Activated CD4-positive, alpha-beta T cell treated with anti-CD3 and anti-CD28 coated beads for 4 hours (primary cell): ENCODE measurements around the gene METTL26.

Experiments
- DNase-seq, 2 donors: peaks; one replicate each; pipeline ENCODE4 v3.0.0-alpha.2; 2020

Gene METTL26

GRCh38 chr16:658679-659571 lies 22.8 kb upstream of the METTL26 start:
- no peak for DNase-seq

- DNase-seq, result no peak
Observed at GRCh38 chr16:657487-657886, 21.4 kb upstream of the METTL26 start.

GRCh38 chr16:654034-654433 lies 17.9 kb upstream of the METTL26 start:
- no peak for DNase-seq

- no peak for DNase-seq
Observed at GRCh38 chr16:652454-653305, 16.6 kb upstream of the METTL26 start.

GRCh38 chr16:651844-652243 lies 15.7 kb upstream of the METTL26 start:
- no peak for DNase-seq

GRCh38 chr16:649631-650030 lies 13.5 kb upstream of the METTL26 start:
- DNase-seq, result no peak

GRCh38 chr16:648781-649589 lies 12.9 kb upstream of the METTL26 start, which contains the start of gene WDR90:
WDR90 (plus strand) TSS chr16:649365; CDS start chr16:649417, 52 bp downstream.
- peak; percentile 91 to 92 for DNase-seq

GRCh38 chr16:648071-648780 lies 12.1 kb upstream of the METTL26 start:
- DNase-seq, result peak in 1 of 2 donors; percentile 34

- no peak for DNase-seq
Observed at GRCh38 chr16:647173-647902, 11.2 kb upstream of the METTL26 start.

GRCh38 chr16:646679-647172 lies 10.6 kb upstream of the METTL26 start:
- no peak for DNase-seq

GRCh38 chr16:645852-646678 lies 10.0 kb upstream of the METTL26 start:
- DNase-seq, result no peak

GRCh38 chr16:644556-644955 lies 8.5 kb upstream of the METTL26 start:
- DNase-seq, result no peak

GRCh38 chr16:643050-643368 lies 6.9 kb upstream of the METTL26 start:
- DNase-seq, result no peak

GRCh38 chr16:642189-643049 lies 6.3 kb upstream of the METTL26 start:
- DNase-seq, result peak in 1 of 2 donors; percentile 31

GRCh38 chr16:641326-642188 lies 5.5 kb upstream of the METTL26 start, which contains the start of gene MCRIP2:
MCRIP2 (plus strand) TSS chr16:641828; CDS start chr16:641992, 164 bp downstream.
- DNase-seq, result peak; percentile 60 to 67

- no peak for DNase-seq
Observed at GRCh38 chr16:640614-641013, 4.5 kb upstream of the METTL26 start.

- DNase-seq, result no peak
Observed at GRCh38 chr16:638836-639235, 2.7 kb upstream of the METTL26 start.

GRCh38 chr16:638034-638543 lies 2.0 kb upstream of the METTL26 start:
- DNase-seq, result no peak
